Activated effector memory CD4-positive, alpha-beta T cell treated with Interleukin-2 at 50 U/mL for 16 hours (primary cell): ENCODE data around the gene TEX54.
"Not testable (repeated sequence)": the region's sequence is repeated elsewhere in the genome, so short reads cannot be mapped to it uniquely, and the experiment has no call there.

Experiments
- DNase-seq: peaks from one replicate; pipeline ENCODE4 v3.0.0-alpha.2; 2020

TEX54 gene

DNA sequence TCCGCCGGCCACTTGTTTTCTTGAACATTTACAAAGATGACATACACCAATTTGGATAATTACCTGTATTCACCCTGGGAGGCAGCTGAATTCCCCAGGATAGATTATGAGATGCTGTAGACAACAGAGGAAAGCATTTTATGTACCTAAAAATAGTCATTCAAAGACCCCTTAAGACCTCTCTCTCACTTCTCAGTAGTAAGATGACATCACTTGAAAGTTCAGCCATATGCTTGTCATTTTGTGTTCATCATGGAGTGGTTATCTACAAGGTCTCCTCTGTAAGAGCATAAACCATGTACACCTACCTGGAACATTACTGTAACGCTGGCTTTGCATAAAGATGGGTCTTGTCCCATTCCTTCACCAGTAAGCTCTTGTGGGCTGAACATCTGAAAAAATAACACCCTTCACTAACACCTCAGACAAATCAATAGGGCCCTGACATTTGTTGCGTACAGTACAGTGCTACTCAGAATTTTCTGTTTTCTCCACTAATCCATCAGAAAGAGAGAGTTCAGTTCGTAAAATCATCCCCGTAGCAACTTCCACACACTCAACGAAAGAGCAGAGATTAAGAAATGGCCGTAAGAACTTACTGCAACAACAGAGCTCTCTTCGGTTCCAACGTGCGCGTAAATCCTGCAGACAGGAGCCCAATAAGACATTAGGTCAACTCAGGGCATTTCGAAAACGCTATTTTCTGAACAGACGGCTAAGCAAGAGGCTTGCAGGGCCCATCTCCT lies 22.4 kb upstream of the TEX54 start:
- no peak for DNase-seq

DNA sequence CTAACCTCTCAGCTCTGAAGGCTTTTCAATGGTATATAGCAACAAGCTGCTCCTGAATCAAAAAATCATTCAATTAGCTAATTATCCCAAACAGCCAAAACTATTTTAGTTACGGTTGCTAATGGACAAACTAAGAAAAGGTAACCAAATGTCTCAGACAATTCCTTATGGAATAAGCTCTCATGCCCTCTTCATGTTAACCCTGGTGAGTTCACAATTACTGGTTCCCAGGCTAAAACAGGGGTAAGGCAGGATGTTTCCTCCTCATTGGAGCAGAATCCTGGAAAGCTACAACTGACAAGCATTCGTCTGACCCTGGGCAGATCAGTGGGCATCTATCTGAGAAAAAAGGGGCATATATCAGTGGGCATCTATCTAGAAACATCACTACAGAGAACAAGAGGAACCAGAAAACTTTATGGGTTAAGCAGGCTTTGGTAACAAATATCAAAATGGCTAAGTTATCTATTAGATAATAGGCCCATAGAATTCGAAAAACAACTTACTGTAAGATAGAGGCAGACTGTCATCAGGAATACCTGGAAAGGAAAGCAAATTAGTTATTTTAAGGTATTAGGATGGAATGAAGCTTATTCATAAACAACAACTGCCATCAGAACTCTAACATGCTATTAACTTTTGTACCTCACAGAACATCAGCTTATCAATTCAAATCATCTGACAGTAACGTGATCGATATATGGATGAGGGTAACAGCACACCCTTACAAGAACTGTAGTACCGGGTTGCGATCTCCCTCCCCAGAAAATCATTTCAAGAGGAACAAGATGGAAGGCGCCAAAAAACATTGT lies 21.6 kb upstream of the TEX54 start:
- no peak for DNase-seq

DNA sequence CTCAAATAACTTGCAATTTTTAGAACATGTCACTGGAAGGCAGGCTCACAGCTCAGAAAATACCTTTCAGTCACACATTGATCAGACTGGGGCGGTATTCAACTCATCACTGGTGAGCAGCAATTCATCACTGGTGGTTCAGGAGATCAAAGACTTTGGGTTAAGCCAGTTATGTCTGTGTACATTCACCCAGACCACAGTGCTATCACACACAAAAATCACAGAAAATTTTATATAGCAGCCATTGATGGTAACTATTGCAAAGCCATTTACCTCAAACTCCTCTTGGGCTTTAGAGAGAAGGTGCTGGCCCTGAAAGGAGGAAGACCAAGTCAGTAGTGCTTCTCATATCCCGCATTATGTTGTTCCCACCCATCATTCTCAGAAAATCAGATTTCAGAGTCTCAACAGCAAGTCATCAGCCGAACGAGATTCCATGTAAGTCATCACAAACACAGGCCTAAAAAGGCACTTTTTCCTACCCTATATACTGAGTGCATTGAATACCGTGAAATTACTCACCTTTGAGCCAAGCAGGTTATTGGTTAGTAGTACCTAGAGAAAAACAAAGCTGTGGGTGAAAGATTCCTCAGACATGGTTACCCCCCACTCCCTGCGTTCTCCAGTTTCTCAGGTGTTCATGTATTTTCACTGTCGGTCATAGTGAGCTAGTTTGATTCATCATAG lies 20.8 kb upstream of the TEX54 start:
- no peak for DNase-seq

DNA sequence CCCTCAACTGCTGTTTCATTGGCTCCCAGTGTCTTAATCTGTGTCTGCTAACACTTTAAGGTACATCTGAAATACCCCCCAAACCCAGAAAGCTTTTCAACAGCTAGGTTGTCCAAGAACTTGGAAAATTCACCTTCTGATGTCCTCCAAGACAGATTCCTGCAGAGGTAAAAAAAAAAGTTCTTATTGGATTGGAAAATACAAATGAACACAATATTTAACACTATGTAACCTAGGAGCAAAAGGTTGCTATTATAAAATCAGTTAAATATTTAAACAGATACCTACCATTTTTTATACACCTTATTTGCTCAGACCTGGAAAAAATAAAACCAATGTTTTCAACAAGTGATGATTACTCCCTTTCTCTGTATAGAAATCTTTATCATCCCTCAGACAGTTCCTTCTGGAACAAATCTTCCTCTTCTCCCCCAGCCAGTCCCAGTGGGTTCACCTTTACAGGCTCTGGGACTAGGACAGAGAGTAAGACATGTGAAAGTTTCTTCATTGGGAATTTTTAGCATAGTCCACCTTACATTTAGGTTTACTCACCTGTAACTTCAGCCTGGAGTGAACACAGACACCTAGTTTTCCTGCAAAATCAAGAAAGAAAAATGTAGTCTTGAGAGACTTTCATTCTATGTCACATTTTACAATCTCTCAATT lies 20.0 kb upstream of the TEX54 start:
- no peak for DNase-seq

DNA sequence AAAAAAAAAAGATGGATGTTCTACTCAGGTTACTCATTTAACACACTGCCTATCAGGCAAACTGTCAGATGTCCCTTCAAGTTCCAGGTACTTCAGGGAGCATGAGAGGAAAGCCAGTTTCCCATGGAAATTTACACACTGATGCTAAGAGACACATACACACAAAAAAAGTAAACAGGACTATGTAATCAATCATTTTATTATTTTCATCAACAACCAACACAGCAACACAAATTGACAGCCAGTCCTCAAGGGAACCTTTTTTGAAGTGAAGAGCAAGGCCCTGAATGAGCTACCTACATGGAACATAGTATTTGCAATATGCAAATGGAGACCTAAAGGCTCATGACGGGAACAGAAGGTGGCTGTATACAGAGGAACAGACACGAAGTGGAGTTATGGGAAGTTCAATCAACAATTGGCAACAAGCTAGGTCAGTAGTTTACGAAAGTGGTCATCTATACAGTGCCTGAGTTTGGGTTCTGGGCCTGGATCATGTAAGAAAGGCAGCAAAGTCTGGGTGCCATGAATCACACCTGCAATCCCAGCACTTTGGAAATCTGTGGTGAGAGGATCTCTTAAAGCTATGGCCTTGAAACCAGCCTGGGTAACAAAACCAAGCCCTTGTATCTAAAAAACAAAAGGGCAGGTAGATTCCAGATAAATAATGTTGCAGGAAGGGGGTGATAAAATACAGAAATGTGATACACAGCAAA lies 19.3 kb upstream of the TEX54 start:
- no peak for DNase-seq

DNA sequence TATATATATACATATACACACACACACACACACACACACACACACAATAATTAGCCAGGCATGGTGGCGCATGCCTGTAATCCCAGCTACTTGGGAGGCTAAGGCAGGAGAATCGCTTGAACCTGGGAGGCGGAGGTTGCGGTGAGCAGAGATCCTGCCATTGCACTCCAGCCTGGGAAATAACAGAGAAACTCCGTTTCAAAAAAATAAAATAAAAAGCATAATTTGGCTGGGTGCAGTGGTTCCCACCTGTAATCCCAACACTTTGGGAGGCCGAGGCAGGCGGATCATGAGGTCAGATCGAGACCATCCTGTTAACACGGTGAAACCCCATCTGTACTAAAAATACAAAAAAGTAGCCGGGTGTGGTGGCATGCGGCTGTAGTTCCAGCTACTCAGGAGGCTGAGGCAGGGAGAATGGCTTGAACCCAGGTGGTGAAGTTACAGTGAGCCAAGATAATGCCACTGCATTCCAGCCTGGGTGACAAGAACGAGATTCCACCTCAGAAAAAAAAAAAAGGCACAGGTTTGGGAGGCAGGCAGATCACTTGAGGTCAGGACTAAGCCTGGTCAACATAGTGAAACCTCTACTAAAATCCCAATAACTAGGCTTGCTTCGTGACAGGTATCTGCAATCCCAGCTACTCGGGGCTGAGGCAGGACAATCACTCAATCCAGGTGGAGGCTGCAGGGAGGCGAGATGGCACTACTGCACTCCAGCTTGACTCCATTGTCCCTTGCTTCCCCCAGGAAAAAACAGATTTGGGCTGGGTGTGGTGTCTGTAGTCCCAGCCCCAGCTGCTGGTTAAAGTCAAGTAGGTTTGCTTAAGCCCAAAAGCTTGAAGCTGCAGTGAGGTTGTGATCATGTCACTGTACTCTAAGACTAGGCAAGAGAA lies 18.5 kb upstream of the TEX54 start:
- no peak for DNase-seq

DNA sequence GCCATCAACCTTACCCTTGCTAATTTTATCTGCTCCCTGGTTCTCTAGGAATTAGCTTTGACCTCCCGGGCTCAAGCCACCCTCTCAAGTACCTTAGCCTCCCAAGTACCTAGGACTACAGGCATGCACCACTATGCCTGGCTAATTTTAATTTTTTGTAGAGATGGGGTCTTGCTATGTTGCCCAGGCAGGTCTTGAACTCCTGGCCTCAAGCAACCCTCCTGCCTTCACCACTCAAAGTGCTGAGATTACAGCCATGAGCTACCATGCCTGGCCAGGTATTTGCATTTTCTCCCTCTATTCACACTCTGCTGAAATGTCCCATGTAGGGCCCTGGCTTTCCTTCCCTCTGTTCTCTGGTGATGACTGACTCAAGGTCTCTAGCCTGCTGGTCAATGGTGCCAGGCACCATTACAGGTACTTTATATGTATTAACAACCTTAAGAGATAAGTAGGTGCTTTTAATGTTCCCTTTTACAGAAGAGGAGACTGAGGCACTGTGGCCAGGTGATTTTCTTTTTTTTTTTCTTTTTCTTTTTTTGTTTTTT lies 15.2 kb upstream of the TEX54 start:
- no peak for DNase-seq

DNA sequence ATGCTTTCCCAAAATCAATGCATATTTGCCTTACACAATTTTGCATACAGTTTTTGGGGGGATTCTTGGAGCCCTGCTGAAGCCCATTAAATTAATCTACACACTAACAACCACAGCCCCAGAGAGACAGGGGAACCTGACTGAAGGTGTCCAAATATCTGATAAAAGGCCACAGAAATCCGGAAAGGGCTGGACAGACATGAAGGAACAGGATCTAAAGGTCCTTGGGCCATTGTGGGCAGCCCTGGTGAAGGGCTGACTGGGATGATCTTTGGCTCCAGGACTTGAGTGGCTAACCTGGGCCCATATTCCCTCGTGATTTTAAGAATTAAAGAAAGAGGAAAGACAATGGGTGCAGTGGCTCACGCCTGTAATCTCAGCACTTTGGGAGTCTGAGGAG lies 13.5 kb upstream of the TEX54 start:
- no peak for DNase-seq

DNA sequence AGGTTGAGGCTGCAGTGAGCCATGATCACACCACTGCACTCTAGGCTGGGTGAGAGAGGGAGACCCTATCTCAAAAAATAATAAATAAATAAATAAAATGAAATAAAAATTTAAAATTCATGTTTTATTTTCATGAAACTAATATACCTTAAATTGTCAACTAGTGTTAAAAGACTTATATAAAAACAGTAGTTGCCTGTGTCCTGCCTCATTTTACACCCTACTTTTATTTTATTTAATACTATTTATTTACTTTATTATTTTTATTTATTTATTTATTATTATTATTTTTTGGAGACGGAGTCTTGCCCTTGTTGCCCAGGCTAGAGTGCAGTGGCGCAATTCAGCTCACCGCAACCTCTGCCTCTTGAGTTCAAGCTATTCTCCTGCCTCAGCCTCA lies 11.5 kb upstream of the TEX54 start:
- DNase-seq, result no peak

DNA sequence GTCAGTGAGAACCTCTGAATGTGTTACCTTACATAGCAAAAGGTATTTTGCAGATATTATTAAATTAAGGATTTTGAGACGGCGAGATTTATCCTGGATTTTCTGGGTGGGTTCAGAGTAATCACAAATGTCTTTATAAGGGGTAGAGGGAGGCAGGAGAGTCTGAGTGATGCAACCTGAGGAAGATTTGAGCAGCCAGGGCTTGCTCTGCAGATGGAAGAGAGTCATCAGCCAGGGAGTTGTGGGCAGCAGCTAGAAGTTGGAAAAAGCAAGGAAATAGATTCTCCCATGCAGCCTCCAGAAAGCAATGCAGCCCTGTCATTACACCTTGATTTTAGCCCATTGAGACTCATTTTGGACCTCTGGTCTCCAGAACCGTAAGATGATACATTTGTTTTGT lies 10.8 kb upstream of the TEX54 start:
- no peak for DNase-seq

DNA sequence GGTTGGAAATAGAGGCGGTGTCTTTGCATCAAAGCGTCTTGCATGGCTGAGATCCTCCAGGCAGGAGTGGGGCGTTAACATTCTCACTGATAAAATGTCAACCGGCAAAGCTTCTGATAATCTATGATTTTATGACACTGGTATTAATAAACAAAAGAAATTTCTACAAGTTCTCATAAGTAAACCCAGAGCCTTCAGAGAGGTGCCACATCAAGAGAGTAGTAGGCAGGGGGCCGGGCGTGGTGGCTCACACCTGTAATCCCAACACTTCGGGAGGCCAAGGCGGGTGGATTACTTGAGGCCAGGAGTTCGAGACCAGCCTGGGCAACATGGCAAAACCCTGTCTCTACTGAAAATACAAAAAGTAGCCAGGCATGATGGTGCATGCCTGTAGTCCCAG lies 10.2 kb upstream of the TEX54 start:
- not testable (repeated sequence) for DNase-seq

DNA sequence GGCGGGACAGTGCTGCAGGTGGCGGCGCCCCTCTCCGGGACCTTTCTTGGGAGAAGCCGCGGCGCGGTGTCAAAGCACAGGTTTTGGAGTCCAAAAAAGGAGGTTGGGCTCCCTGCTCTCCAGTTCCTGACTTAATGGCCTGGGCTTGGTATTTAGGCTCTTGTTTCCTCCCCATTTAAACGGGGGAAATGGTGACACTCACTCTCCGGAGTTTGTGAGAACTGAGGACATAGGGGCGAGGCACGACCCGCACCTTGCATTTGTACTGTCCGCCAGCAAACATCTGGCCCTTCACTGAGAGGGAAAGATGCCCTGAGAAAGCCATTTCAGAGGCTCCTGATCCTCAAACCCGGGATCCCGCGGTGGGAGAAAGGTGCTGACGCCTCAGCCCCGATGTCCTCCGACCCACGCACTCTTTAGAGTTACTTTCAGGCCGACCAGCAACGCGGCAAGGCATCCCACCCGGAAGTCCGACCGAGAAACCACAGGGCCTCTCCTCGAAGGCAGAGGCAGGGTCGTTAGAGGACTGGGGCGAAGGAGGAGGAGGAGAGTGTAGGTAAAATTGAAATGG lies 9.6 kb upstream of the TEX54 start:
- no peak for DNase-seq

DNA sequence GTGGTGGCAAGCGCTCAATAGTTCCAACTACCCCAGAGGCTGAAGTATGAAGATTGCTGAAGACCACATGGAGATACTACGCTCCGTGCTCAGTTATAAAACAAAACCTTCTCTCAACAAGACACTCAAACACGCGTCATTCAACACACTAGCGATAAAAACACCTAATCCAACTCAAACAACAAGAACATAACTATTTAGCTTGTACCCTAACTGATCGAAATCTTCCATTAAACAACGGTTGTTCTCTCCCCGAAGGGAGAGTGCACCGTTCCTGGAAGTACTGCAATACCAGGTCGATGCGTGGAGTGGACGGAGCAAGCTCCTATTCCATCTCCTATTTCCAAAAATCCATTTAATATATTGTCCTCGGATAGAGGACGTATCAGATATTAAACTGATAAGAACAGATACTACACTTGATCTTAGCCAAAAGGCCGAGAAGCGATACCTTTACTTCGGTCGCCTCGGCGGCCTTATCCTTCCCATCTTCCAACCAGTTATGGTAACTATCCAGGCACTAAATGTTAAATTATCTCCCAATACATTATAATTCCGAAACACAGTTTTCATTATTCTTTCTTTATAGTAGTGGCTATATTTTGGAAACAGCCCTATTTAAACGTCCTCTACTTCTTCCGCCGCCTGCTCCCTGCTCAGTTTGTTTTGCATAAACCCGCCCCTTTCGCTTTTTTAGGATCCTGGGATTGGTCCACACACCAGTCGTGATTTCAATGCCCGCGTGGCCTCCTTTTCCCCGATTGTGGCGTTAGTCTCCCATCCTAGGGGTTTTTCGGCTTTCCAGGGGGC lies 8.9 kb upstream of the TEX54 start:
- peak; percentile 78 for DNase-seq

DNA sequence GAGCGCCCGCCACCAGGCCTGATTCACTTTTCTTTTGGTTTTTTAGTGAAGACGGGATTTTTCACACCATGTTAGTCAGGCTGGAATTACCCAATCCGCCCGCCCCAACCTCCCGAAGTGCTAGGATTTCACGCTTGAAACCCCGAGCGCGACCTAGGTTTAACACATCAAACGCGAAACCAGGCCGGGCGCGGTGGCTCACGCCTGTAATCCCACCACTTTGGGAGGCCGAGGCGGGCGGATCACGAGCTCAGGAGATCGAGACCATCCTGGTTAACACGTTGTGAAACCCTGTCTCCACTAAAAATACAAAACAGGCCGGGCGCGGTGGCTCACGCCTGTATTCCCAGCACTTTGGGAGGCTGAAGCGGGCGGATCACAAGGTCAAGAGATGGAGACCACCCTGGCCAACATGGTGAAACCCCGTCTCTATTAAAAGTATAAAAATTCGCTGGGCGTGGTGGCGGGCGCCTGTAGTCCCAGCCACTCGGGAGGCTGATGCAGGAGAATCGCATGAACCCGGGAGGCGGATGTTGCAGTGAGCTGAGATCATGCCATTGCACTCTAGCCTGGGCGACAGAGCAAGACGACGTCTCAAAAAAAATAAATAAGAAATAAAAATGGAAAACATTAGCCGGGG lies 8.2 kb upstream of the TEX54 start:
- peak; percentile 56 for DNase-seq

DNA sequence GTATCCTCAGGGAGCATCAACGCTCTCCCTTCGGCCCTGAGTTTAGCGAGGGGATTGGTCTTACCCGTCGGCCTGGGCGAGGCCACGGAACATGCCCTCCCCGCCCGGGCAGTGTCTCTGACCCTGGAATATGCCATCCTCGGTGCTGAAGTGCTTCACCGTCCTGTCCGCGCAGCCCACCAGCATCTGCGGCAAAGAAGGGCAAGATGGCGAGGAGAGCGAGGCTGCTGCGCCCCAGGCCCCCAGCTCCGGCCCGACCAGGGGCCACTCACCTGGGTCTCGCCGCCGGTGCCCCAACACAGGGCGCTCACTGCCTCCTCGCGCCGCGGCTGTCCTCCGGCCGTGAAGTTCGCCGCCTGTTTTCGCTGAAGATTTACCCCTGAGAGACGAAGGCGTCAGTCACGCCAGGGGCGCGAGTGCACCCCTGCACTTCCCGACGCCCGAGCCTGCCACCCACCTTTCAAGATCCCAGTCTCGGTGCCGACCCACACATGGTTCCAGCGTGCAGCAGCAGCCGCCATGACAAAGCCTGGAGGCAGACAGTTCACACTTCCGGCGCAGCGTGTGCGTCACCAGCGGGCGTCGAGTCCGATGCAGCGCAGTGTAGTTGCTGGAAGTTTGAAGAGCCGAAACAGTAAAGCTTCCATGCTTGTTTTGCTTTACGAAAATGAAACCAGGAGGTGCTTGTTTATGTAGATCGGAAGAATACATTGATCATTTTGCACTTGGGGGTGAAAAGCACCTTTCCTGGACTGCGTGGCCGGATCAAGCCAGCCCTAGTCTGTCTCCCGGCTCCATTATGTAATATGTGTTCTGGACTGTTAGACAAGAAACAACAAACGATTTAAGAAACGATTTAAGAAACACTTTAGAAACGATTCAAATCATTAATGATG lies 6.7 kb upstream of the TEX54 start, which contains the start of gene WDR74:
Gene WDR74 (minus strand): TSS at position 541 of the 896 bp plus-strand sequence. CDS start 20 bp downstream, at position 521.
- peak; percentile 86 for DNase-seq

DNA sequence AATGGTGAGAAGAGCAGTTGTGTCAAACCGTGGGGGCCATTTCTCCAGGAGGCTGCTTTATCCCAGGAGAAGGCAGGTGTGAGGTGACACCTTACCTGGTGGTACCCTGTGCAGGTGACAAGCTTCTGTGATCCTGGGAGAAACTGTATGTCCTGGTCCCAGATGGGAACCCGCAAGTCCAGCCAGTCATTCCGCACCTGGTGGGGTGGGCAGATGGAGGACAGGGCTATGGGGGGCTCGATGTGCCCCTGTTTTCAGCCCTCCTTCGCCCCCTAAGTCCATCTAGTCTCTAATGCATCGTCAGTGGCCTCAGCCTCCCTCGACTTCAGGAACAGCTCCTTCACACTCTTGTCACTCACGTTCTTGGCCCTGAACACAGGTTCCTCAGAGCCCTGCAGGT lies 2.7 kb upstream of the TEX54 start:
- DNase-seq, result no peak

DNA sequence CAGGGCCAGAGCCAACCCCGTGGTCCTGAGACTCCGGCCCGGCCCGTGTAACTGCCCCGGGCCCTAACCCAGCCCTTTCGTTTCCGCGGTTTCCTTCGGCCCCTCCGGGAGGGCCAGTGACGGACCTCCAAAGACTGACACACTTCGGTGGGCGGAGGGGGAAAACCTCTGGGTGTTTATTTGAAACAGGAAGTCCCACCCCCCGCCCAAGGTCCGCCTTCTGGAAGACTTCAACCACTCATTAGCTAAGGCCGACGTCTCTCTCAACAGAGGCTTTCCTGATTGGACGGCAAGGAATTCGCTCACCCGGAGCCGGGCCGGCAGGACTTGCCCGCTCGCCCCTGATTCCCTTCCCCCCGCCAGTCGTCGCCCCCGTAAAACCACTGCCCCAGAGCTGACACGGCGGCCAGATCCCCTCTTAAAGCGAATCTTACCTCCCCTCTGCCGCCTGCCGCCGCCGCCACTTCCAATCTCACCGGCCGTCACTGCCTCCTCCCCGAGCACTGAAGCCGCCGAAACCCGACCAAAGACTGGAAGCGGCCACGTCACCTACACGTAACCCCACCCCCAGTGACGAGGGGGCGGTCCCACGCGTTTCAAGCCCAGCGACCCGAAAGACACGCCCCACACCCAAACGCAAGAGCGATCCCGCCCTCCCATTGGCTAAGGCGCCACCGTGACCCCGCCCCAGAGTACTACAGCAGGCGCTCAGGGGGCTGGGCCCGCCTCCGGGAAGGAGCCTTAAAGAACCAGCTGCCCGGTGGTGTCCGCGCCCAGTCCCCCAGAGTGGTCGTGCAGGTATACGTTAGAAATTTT lies 913 bp downstream of the TEX54 start, which contains the start of gene STX5:
Gene STX5 (minus strand): TSS at position 532 of the 816 bp plus-strand sequence. CDS start 808 bp downstream, outside the sequence.
- peak; percentile 99 for DNase-seq
